Stomach (tissue), 4 donors: ENCODE measurements around the gene YEATS4.

Source experiments
- CTCF ChIP-seq, 7 experiments: fragments of 450-650 bp in 4 of 7; fragments of 200-600 bp in 3 of 7; sonication (generic) in 3 of 7; IDR thresholded peaks; one replicate each; pipeline ENCODE4 v1.5.1; 2016 to 2019; ENCODE audit warnings: antibody characterized with exemption in 7 of 7, control low read depth in 2 of 7, mild to moderate bottlenecking in 1 of 7
- POLR2A ChIP-seq, 4 donors: fragments of 450-650 bp; IDR thresholded peaks; one replicate each; pipeline ENCODE4 v1.6.1; 2016; ENCODE audit warnings: antibody characterized with exemption in 4 of 4, control low read depth in 2 of 4, mild to moderate bottlenecking in 1 of 4, moderate library complexity in 1 of 4

- TF ChIP-seq CTCF (IDR thresholded peaks at IDR 0.05) (no peak), POLR2A (IDR thresholded peaks at IDR 0.05) (no peak)
Measured at GRCh38 chr12:69404851-69405565, 45.5 kb downstream of the YEATS4 start.
